Activated T-cell treated with anti-CD3 and anti-CD28 coated beads, Interleukin-2, amount 50 U/mL, for 1 hour (primary cell): ENCODE data around the gene IRF9.

Experiments used
- DNase-seq: peaks from one replicate; pipeline ENCODE4 v3.0.0-alpha.2; 2020

IRF9 gene

DNA sequence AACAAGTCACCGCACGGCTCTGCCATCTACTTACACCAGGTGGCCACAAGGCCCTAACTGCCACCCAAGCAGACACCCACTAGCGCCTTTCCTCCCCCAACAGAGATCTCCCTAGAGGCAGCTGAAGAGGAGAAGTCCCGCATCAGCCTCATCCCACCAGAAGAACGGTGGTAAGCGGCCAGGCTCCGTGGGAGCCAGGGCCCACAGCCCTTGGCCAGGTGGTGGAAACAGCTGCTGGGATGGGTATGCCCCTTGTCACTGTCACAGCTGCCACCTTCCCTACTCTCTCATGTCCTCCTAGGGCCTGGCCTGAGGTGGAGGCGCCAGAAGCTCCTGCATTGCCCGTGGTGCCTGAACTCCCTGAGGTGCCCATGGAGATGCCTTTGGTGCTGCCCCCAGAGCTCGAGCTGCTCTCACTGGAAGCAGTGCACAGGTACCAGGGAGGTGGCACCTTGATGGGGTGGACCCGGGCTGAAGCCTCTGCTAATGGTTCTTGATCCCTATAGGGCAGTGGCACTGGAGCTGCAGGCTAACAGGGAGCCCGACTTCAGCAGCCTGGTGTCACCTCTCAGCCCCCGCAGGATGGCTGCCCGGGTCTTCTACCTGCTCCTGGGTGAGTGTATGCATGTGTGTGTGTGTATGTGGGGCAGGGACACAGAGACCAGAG is 18.4 kb downstream of the IRF9 start:
- DNase-seq: no peak

GRCh38 chr14:24179961-24180796 is 19.1 kb downstream of the IRF9 start:
- DNase-seq: no peak

- no peak for DNase-seq
Measured at GRCh38 chr14:24181371-24182077, 20.5 kb downstream of the IRF9 start.

DNA sequence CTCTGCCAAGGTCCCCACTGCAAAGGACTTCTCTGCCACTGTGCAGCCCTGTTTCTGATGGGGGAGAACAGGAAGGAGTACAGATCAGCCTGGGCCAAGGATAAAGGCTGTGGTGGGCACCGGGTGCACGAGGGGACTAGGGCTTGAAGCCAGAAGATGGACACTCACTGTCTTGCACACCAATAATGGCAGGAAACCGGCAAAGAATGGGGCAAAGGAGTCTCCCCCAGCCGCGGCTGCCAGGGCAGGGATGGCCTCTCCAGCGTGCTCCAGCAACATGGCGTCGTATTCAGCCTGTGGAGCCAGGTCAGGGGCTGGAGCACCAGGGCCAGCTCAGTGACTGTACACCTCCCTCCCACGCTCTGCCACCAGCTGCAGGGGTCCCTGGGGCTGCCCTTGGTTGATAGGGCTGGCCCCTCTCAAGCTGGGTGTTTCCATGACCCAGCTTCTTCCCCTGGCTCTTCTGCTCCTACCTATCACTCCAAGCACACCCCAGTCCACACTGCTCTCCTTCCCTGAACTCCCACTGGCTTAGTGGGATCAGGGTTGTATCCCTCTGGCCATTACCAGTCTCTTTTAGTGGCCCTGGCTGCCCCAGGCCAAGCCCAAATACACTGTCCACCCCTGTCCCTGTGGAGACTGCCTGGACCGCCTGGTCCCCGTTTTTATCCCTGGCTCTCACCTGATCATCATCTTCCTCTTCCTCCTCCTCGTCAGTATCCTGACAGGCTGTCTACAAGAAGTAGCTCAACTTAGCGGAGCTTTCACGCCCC is 21.2 kb downstream of the IRF9 start:
- no peak for DNase-seq

GRCh38 chr14:24183014-24183481 is 22.0 kb downstream of the IRF9 start:
- no peak for DNase-seq

GRCh38 chr14:24184104-24184970 is 23.3 kb downstream of the IRF9 start:
- DNase-seq: no peak

DNA sequence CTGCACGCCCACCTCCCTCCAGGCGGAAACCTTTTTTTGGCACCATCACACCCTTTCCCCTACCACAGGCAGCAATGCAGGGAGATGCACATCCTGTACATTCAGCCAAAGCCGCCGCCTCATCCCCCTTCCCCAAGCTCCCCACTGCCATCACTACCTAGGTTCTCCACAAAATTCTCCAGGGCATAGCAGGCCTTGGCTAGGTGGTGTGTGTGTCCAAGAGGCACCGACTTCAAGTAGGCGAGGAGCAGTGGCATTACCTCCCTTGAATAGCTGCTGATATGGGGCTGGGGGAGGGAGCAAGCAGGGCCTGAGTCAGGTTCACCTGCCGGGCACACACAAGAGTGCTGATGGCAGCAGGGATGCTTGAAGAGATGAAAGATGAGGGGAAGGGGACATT is 24.0 kb downstream of the IRF9 start:
- no peak for DNase-seq

GRCh38 chr14:24185741-24186140 is 24.7 kb downstream of the IRF9 start:
- DNase-seq: no peak

- no peak for DNase-seq
Measured at GRCh38 chr14:24186831-24187538, 25.9 kb downstream of the IRF9 start.

GRCh38 chr14:24187539-24187915 is 26.5 kb downstream of the IRF9 start:
- DNase-seq: no peak

DNA sequence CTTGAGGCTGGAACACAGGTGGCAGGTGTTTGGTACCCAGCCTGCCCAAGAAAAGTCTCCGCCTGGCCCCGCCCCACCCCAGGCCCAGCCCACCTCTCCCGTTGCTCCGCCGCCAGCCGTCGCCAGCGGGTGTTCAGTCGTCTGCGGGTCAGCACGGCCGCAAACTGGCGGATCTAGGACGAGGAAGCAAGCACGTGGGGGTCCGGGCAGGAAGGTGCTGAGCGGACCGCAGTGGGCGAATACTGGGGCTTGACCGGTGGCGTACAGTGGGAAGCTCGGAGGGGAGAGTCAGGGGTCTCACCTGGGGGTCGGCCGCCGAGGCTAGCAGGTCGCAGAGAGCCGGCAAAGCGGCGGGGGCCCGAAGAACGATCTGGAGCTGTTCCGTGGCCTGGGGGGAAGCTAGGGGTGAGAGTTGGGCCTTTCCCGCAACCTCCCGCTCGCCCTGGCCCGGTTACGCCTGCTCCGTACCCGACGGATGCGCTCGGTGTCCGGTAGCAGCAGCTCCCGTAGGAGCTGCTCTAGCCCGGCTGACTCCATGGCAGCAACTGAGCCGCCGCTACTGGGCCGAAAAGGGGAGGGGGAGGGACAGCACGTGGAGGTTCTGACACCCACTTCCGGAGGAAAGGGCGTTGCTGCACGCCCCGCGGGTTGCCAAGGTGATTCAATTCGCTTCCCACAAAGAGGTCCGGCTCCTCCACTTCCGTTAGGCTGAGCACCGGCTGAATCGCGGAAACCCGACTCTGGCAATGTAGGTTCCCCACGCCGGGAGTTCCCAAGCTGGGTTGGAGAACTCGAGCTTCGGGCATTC is 27.4 kb downstream of the IRF9 start, which contains the start of gene IPO4:
Gene IPO4 (minus strand): TSS at position 566 of the 808 bp plus-strand sequence. CDS start 29 bp downstream, at position 537.
- peak; percentile 89 for DNase-seq

GRCh38 chr14:24189059-24189375 is 28.0 kb downstream of the IRF9 start:
- no peak for DNase-seq

DNA sequence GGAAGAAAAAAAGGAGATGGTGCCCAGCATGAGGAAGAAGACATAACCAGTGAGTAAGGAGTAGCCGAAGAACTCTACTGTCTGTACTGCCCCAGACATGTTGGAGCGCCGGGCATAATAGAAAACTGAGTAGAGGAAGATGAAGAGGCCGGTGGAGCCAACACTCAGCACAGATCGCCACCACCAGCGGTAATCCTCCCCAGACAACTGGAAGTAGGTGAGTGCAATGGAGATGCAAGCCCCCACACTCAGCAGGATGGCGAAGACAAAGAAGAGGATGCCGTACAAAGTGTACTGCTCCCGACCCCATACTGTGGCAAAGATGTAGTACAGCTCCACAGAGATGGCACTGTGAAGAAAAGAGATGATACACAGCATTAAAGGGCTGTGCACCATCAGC is 28.4 kb downstream of the IRF9 start:
- no peak for DNase-seq

DNA sequence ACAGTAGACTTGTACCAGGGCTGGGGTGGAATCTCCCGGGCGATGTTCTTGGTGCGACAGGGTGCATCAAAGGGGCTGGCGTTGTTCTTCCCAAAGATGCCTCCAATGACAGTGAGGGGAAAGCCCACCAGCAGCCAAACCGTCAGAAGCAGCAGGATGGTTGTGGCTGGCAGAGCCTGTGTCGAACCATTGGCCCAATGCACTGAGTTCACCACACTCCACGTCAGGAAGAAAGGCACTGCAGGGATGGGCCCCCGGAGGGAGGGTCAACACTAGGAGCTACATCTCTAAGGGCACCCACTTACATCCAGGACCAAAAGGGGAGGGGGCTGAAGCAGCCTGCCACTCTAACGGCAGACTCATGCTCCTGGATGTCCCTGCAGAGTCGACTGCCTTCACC is 29.4 kb downstream of the IRF9 start:
- no peak for DNase-seq

- no peak for DNase-seq
Measured at GRCh38 chr14:24192933-24193332, 31.9 kb downstream of the IRF9 start.

DNA sequence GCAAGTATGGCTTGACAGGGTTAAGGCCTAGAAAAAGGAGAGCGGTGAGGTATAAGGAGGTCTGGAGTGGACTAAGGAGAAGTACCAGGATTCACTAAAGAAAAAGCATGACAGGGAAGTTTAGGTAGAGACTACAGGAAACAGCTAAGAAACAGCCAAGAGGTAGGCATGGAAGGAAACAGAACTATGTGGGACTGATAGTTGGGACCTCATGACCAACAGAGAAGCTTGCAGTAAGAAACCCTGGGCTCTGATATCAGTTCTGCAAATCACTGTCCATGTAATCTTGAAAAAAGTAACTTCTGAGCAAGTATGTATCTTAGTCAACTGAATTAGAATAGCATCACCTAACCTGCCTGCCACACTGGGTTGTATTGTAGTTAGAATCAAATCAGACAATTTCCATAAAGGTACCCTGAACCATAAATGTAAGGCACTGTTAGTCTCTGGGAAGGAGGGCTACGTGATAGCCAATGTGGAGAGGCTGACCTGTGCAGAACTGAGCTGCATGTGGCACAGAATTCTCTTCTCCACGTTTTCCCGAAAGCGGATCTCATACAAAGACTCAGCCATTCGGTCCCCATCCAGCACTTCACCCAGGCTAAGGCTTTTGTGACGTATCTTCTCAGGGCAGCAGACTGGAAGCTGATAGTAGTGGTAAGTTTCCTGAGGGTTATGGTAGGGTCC is 33.3 kb downstream of the IRF9 start:
- no peak for DNase-seq

- DNase-seq: no peak
Measured at GRCh38 chr14:24194873-24195185, 33.8 kb downstream of the IRF9 start.

DNA sequence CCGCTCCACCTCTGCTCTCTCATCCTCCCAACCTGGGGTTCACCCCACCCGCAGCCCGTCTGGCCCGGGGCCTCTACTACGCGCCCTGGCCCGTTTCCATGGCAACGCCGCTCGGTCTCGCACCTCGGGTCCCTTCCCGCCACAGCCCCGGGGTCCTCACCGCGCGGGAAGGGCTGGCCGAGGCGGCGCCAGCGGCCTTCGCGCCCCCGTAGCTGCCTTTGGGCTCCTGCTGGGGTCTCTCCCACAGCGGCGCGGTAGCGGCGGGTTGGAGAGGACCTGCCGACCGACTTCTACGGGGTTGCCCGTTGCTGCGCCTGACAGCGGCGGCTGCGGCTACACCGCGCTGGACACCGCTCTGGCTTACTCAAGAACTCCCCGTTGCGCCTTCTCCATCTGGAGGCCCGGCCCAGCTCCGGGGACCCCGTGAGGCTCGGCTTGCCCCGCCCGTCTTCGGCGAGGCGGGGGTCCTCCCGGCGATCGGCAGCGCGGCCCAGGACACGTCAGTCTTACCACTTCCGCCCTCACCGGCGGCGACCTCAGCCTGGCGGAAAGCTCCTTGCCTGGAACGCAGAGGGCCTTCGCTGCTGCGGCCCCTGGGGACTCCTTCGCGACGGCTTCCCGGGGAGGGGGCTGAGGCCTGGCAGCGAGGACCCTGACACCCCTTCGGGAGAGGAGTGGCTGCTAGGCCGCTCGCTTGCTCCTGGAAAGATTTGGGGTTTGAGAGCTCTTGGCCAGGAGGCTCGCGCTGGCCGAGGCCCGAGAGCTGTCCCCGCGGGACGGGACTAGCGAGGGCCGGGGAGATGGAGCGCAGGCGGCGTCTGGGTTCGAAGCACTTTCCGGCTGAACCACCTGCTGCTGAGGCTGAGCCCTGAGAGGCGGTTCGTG is 34.4 kb downstream of the IRF9 start, which contains the start of gene TM9SF1:
Gene TM9SF1 (minus strand): TSS at position 256 of the 885 bp plus-strand sequence. CDS start 422 bp downstream, outside the sequence.
- DNase-seq: peak; percentile 91
